Subcutaneous adipose tissue (tissue), 4 donors: Measurements from ENCODE around the gene RBMS1. TPM values are rescaled to one million over a fixed set of nuclear protein-coding genes. Genes with fewer than 3 reads are reported as not detected.

ENCODE experiments used
- total RNA-seq, 4 donors: library from RNA; depleted of rRNA; stranded (reverse); fragments of >200 nt; gene quantifications; one replicate each; pipeline ENCODE4 v1.1.0, GENCODE V29; 2016
- TF ChIP-seq, protein P1 (sequence below): fragments of 450-650 bp; IDR thresholded peaks from one replicate; pipeline ENCODE4 v1.5.1; 2016; ENCODE audit warnings: low read depth, mild to moderate bottlenecking, control low read depth, antibody characterized with exemption, moderate library complexity

RBMS1 gene, protein sequence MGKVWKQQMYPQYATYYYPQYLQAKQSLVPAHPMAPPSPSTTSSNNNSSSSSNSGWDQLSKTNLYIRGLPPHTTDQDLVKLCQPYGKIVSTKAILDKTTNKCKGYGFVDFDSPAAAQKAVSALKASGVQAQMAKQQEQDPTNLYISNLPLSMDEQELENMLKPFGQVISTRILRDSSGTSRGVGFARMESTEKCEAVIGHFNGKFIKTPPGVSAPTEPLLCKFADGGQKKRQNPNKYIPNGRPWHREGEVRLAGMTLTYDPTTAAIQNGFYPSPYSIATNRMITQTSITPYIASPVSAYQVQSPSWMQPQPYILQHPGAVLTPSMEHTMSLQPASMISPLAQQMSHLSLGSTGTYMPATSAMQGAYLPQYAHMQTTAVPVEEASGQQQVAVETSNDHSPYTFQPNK
- total RNA-seq = 100 to 1,000 TPM in 1 of 4 donors, 10 to 100 TPM in 3; 80.1 to 164 (median 95.7) TPM

DNA sequence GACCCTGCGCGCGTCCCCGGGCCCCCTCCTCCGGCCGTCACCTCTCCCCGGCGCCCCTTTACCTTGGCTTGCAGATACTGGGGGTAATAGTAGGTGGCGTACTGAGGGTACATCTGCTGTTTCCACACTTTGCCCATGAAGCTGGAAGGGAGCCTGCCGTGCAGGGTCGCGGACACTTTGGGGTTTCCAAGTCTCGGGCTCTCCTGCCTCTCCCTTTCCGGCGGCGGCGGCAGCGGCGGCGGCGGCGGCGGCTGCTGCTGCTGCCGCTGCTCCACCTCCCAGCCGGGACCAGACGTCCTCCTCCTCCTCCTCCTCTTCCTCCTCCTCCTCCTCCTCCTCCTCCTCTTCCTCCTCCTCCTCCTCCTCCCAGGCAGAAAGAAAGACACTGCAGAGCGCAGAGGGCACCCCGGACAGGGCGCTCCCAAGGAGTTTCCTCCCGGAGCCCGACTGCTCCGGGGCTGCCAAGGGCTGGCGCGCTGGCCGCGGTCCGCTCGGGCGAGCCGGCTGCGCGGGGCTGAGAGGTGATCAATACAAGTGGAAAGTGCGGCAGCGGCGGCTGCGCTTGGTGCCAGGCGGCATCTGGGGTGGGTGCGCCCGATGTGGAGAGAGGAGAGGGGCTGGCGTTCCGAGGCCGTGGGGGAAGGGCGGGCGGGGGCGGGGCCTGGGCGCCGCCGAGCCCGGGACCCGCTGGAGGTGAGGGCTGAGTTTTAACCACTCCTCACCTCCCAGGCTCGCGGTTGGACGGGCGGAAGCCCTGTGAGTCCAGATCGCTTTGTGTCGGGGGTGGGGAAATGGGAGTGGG, at the start of gene RBMS1:
Gene RBMS1 (minus strand): TSS at position 581 of the 802 bp plus-strand sequence. CDS start 444 bp downstream, at position 137.
- TF ChIP-seq, protein P1, sequence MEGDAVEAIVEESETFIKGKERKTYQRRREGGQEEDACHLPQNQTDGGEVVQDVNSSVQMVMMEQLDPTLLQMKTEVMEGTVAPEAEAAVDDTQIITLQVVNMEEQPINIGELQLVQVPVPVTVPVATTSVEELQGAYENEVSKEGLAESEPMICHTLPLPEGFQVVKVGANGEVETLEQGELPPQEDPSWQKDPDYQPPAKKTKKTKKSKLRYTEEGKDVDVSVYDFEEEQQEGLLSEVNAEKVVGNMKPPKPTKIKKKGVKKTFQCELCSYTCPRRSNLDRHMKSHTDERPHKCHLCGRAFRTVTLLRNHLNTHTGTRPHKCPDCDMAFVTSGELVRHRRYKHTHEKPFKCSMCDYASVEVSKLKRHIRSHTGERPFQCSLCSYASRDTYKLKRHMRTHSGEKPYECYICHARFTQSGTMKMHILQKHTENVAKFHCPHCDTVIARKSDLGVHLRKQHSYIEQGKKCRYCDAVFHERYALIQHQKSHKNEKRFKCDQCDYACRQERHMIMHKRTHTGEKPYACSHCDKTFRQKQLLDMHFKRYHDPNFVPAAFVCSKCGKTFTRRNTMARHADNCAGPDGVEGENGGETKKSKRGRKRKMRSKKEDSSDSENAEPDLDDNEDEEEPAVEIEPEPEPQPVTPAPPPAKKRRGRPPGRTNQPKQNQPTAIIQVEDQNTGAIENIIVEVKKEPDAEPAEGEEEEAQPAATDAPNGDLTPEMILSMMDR = no peak

DNA sequence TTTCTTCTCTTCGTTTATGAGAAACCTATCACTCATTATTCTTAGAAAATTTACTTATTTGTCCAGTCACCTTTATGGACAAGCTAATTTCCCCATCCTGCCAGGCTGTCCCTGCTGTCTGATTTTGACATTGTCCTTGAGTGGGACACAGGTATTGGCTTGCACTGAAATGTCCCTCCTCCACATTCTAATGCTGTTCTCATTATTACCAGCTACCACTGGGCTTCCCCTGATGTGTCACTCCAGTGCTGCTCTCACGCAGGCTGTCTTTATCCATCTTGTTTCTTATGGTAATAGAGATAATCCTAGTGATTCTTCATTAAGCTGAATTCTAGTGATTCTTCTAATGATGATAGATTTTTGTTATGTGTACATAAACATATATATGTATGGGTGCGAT, 48.1 kb upstream of the RBMS1 start:
- TF ChIP-seq, protein P1 = no peak

DNA sequence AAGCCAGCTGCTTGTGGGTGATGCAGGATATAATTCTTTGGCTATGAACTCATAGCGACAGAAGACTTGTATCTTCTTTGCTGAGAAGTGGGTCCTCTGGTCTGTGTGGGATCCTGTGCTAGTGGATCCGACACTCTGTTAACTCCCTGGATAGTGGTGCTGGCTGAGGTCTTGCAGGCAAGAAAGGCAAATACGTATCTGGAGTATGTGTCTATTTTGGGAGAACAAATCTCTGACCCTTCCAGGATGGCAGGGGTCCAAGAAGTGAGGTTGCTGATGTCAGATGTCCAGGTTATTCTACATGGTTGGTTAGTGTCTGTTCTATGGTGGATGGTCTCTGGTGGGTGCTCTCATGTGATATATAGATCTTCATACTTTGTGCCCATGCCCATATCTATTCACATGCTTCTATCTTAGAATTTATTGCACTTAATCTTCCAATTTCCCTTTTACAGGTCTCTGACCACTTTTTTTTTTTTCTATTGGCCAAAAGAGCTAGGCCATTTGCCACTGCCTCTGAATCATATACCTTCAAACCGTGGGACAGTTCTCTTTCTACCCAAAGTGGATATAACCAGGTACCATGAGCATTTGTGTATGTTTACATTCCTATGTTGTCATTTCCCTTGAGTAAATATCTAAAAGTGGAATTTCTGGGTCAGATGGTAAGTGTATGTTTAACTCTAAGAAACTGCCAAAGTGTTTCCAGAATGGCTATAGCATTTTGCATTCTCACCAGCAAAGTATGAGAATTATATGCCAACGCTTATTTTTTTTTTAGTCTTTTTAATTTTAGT, 45.1 kb upstream of the RBMS1 start:
- TF ChIP-seq, protein P1 = no peak

DNA sequence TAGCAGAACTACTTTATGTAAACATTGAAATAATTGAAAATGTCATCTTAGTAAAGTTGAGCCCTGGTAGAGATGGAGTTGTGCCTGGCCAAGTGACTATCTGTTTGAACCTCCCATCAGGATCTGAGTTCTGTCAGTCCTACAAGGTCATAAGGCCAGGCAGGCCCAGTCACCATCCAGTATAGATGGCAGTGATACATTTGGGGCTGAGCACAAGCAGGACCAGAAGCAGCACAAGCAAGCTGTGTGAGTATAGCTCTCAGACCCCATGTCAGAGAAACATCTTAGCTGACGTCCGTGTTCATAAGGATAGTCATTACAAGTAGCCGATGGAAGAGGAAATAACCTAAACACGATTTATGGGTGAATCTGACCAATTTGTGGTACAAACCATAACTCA, 44.5 kb upstream of the RBMS1 start:
- TF ChIP-seq, protein P1 = no peak

DNA sequence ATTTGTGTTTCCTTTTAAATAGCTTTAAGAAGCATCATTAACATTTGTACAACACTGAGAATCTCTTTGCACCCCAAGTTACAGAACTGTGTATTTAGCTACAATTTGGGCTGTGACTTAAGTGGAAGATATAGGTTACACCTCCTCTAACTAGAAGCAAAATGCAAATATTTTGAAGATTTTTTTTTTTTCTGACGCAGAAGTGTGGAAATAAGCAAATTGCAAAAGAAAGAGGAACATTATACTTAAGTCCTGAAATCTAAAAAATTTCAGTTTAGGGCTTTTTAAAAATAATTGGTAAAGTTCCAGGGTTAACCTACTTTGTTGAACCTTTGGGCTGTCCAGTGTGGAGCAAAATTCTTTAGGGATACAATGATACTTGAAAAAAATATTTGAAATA, 41.4 kb upstream of the RBMS1 start:
- TF ChIP-seq, protein P1 = no peak

DNA sequence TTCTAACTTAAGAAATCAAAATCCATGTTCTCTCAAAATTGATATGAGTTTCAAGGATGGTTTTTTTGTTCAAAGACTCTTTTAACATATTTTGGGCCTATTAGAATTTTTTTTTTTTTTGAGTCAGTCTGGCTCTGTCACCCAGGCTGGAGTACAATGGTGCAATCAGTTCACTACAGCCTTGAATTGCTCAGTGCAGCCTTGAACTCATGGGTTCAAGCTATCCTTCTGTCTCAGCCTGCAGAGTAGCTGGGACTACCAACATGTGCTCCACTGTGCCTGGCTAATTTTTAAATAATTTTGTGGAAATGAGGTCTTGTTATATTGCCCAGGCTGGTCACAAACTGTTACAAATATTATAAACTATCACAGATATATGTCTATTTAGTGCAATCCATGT, 40.6 kb upstream of the RBMS1 start:
- TF ChIP-seq, protein P1 = no peak
